DOHH2 (cell line): ENCODE measurements around the gene NAA20.

Source experiments
- H3F3A ChIP-seq: fragments of 200-600 bp; sonication (generic), shearing (Covaris generic); 2 replicates; pipeline ENCODE4 v1.6.0; 2016; ENCODE audit warnings: antibody characterized with exemption, mild to moderate bottlenecking; ENCODE audit not compliant: control insufficient read depth, insufficient read depth
- H3K27ac ChIP-seq: fragments of 200-600 bp; sonication (generic); 2 replicates; pipeline ENCODE4 v1.5.1; 2014; ENCODE audit warnings: low read depth, mild to moderate bottlenecking, low read length, moderate library complexity
- H3K27me3 ChIP-seq: fragments of 200-600 bp; sonication (generic); 2 replicates; pipeline ENCODE4 v1.6.1; 2014; ENCODE audit warnings: mild to moderate bottlenecking, low read length, mixed read lengths; ENCODE audit not compliant: control insufficient read depth
- H3K36me3 ChIP-seq: fragments of 200-600 bp; sonication (generic); 2 replicates; pipeline ENCODE4 v1.6.1; 2014; ENCODE audit warnings: mild to moderate bottlenecking, low read length, moderate library complexity, mixed read lengths; ENCODE audit not compliant: control insufficient read depth
- H3K4me1 ChIP-seq: fragments of 200-600 bp; sonication (generic); 2 replicates; pipeline ENCODE4 v1.6.1; 2014; ENCODE audit warnings: mild to moderate bottlenecking, low read length, mixed read lengths; ENCODE audit not compliant: control insufficient read depth
- H3K4me2 ChIP-seq: fragments of 200-600 bp; sonication (generic); 2 replicates; pipeline ENCODE4 v1.6.0; 2014; ENCODE audit warnings: mild to moderate bottlenecking, low read length, moderate library complexity
- H3K4me3 ChIP-seq: fragments of 200-600 bp; sonication (generic); 2 replicates; pipeline ENCODE4 v1.5.1; 2014; ENCODE audit warnings: mild to moderate bottlenecking, low read length, mixed read lengths
- H3K79me2 ChIP-seq: fragments of 200-600 bp; sonication (generic); 2 replicates; pipeline ENCODE4 v1.6.1; 2014; ENCODE audit warnings: mild to moderate bottlenecking, low read length, mixed read lengths; ENCODE audit not compliant: control insufficient read depth
- H3K9me2 ChIP-seq: fragments of 200-600 bp; sonication (generic); replicated peaks from 2 replicates; pipeline ENCODE4 v1.6.1; 2014; ENCODE audit warnings: mild to moderate bottlenecking, low read length, mixed read lengths; ENCODE audit not compliant: control insufficient read depth
- H3K9me3 ChIP-seq: fragments of 200-600 bp; sonication (generic); 2 replicates; pipeline ENCODE4 v1.6.1; 2014; ENCODE audit warnings: antibody characterized with exemption, low read length, mixed read lengths; ENCODE audit not compliant: control insufficient read depth, insufficient read depth
- H4K20me1 ChIP-seq: fragments of 200-600 bp; sonication (generic); 2 replicates; pipeline ENCODE4 v1.6.0; 2014; ENCODE audit warnings: low read depth, mild to moderate bottlenecking, antibody characterized with exemption, low read length, moderate library complexity; ENCODE audit not compliant: control insufficient read depth, insufficient read depth
- CTCF ChIP-seq: fragments of 200-600 bp; sonication (generic); IDR thresholded peaks from one replicate; pipeline ENCODE4 v1.5.1; 2014; ENCODE audit warnings: antibody characterized with exemption, mild to moderate bottlenecking, low read depth, low read length; ENCODE audit not compliant: poor library complexity, severe bottlenecking
- EZH2phosphoT487 ChIP-seq: fragments of 200-600 bp; sonication (generic); IDR thresholded peaks from 2 replicates; pipeline ENCODE4 v1.6.1; 2017; ENCODE audit warnings: borderline replicate concordance, mild to moderate bottlenecking, antibody characterized with exemption, low read length, moderate library complexity, mixed read lengths

Gene NAA20

GRCh38 chr20:20023395-20023794 is 6.2 kb downstream of the NAA20 start:
- no peaks in the 10 kb centered on the region for H3K27me3 ChIP-seq
- no peaks in the 10 kb centered on the region; the same call in 1 of the 2 replicates for H3F3A ChIP-seq
- peaks cover 97% of the 10 kb centered on the region for H3K79me2 ChIP-seq
- peaks cover 92% of the 10 kb centered on the region for H3K36me3 ChIP-seq
- no peak for TF ChIP-seq CTCF
- no peak for TF ChIP-seq EZH2phosphoT487
- H3K4me2 ChIP-seq = no peak overlapping the region
- no peaks in the 10 kb centered on the region for H3K9me2 ChIP-seq
- H3K9me3 ChIP-seq = no peaks in the 10 kb centered on the region
- H3K4me1 ChIP-seq = peaks cover 20% of the 10 kb centered on the region
- H3K27ac ChIP-seq = no peak overlapping the region
- H3K4me3 ChIP-seq = no peak overlapping the region
- peaks cover 12% of the 10 kb centered on the region; the same call in 1 of the 2 replicates for H4K20me1 ChIP-seq

GRCh38 chr20:20024942-20025341 is 7.8 kb downstream of the NAA20 start:
- H3K36me3 ChIP-seq = peaks cover 89% of the 10 kb centered on the region
- no peak overlapping the region for H3K27ac ChIP-seq
- H3K79me2 ChIP-seq = peaks cover 81% of the 10 kb centered on the region
- peaks cover 6% of the 10 kb centered on the region; the same call in 1 of the 2 replicates for H3K4me1 ChIP-seq
- TF ChIP-seq EZH2phosphoT487 = no peak
- TF ChIP-seq CTCF = no peak
- H3K9me3 ChIP-seq = no peaks in the 10 kb centered on the region
- H3K4me2 ChIP-seq = no peak overlapping the region
- no peaks in the 10 kb centered on the region for H3K27me3 ChIP-seq
- H4K20me1 ChIP-seq = peaks cover 4% of the 10 kb centered on the region; the same call in 1 of the 2 replicates
- H3F3A ChIP-seq = peaks cover 2% of the 10 kb centered on the region; the same call in 1 of the 2 replicates
- H3K9me2 ChIP-seq = no peaks in the 10 kb centered on the region
- no peak overlapping the region for H3K4me3 ChIP-seq

GRCh38 chr20:20027284-20027683 is 10.1 kb downstream of the NAA20 start:
- H3K4me2 ChIP-seq = no peak overlapping the region
- peaks cover 89% of the 10 kb centered on the region for H3K36me3 ChIP-seq
- no peaks in the 10 kb centered on the region for H3K4me1 ChIP-seq
- H3K9me2 ChIP-seq = no peaks in the 10 kb centered on the region
- H4K20me1 ChIP-seq = peaks cover 4% of the 10 kb centered on the region; the same call in 1 of the 2 replicates
- H3K27ac ChIP-seq = no peak overlapping the region
- H3K4me3 ChIP-seq = no peak overlapping the region
- peaks cover 67% of the 10 kb centered on the region for H3K79me2 ChIP-seq
- TF ChIP-seq CTCF = no peak
- no peak for TF ChIP-seq EZH2phosphoT487
- H3F3A ChIP-seq = peaks cover 14% of the 10 kb centered on the region; the same call in 1 of the 2 replicates
- no peaks in the 10 kb centered on the region for H3K27me3 ChIP-seq
- no peaks in the 10 kb centered on the region for H3K9me3 ChIP-seq

- peaks cover 94% of the 10 kb centered on the region for H3K36me3 ChIP-seq
Measured at GRCh38 chr20:20031790-20032189, 14.6 kb downstream of the NAA20 start.

More at GRCh38 chr20:20031790-20032189, 14.6 kb downstream of the NAA20 start:
- TF ChIP-seq CTCF (no peak), EZH2phosphoT487 (no peak)
- Histone ChIP-seq H3K27ac (no peak overlapping the region), H3K9me3 (no peaks in the 10 kb centered on the region), H3K4me1 (no peaks in the 10 kb centered on the region), H3K9me2 (no peaks in the 10 kb centered on the region), H3F3A (peaks cover 23% of the 10 kb centered on the region), H4K20me1 (no peaks in the 10 kb centered on the region), H3K4me3 (no peak overlapping the region), H3K4me2 (no peak overlapping the region), H3K27me3 (no peaks in the 10 kb centered on the region), H3K79me2 (peaks cover 22% of the 10 kb centered on the region)
